Ovary (tissue), 9 donors: ENCODE data around the gene BEX3. TPM values are rescaled to one million over a fixed set of nuclear protein-coding genes. Genes with fewer than 3 reads are reported as not detected.

Experiments
- DNase-seq, 5 donors: peaks; one replicate each; pipeline ENCODE4 v3.0.0-alpha.2; 2019 to 2020
- H3K27ac ChIP-seq, 2 donors: fragments of 200-600 bp; one replicate each; pipeline versions ENCODE4 v1.5.1 to v1.8.0; 2019 to 2022
- H3K27me3 ChIP-seq: fragments of 200-600 bp; one replicate; pipeline ENCODE4 v1.8.0; 2022
- H3K36me3 ChIP-seq: fragments of 200-600 bp; sonication (generic); one replicate; pipeline ENCODE4 v1.5.1; 2019
- H3K4me1 ChIP-seq: one replicate; pipeline ENCODE4 v1.8.1; 2013; ENCODE audit warnings: mild to moderate bottlenecking, moderate library complexity; ENCODE audit not compliant: insufficient read depth
- H3K4me3 ChIP-seq: fragments of 200-600 bp; sonication (generic); one replicate; pipeline ENCODE4 v1.5.1; 2017
- H3K9me3 ChIP-seq, 2 donors: fragments of 200-600 bp in 1 of 2; sonication (generic) in 1 of 2; one replicate each; pipeline versions ENCODE4 v1.5.1 to v1.8.1; 2013 to 2019; ENCODE audit warnings: mild to moderate bottlenecking in 1 of 2, moderate library complexity in 1 of 2
- EP300 ChIP-seq: sonication (generic); formaldehyde crosslinking; IDR thresholded peaks from one replicate; pipeline ENCODE4 v1.6.1; 2017; ENCODE audit warnings: antibody characterized with exemption
- POLR2A ChIP-seq: fragments of 450-650 bp; IDR thresholded peaks from one replicate; pipeline ENCODE4 v1.6.1; 2017; ENCODE audit warnings: antibody characterized with exemption, mild to moderate bottlenecking, moderate library complexity
- WGBS, 3 donors: extraction: QIAGEN DNeasy Blood & Tissue Kit in 1 of 3; methylation state at CpG; one replicate each; pipeline versions ENCODE4 v1.1.5 to v1.1.7; 2013 to 2017; 5-methylcytosine and 5-hydroxymethylcytosine counted together
- intact Hi-C, 4 donors: fragments of 100-400 bp; cut with DNase I; formaldehyde crosslinking; loops; one replicate each; pipeline versions ENCODE4 v1.11.0 to v1.15.1; 2022 to 2023
- polyA plus RNA-seq, 2 donors: library from polyadenylated mRNA; stranded (reverse); fragments of 200-250 nt in 1 of 2; fragments of 350-450 nt in 1 of 2; fragmentation: Illumina TruSeq in 1 of 2; extraction: RNeasy Lipid Tissue Mini Kit (QIAGEN cat#74804) in 1 of 2; gene quantifications; one replicate each; pipeline ENCODE4 v1.2.3, GENCODE V29; 2013 to 2014
- total RNA-seq, 7 donors: library from RNA; depleted of rRNA in 2 of 7; stranded (reverse); fragments of >200 nt in 2 of 7; fragmentation: NEBNext Ultra II Directional in 3 of 7; extraction: Animal tissue kit (Norgen Biotek cat#: 25700) in 3 of 7; gene quantifications; one replicate each; pipeline versions ENCODE4 v1.1.0 to v1.2.4, GENCODE V29; 2016 to 2023
- TF ChIP-seq, protein P1 (sequence below), 3 donors: fragments of 450-650 bp in 2 of 3; fragments of 200-600 bp in 1 of 3; IDR thresholded peaks; one replicate each; pipeline versions ENCODE4 v1.5.1 to v1.8.0; 2016 to 2022; ENCODE audit warnings: antibody characterized with exemption in 3 of 3, mild to moderate bottlenecking in 1 of 3
- donor health status: DM: no; HTN: no; CAD: no; lungs with moderate emphysema.
- donor health status: DM: no; HTN: no; CAD: no.
- donor health status: Bipolar disorder and iron deficiency.
- donor health status: DM: yes; HTN: yes; CAD: no.
- donor health status: DM: no; HTN: no; CAD: no.
- donor health status: DM: yes; HTN: yes; CAD: no.

The BEX3 gene
- total and polyA plus RNA-seq, 9 donors = 204 to 426 (median 356) TPM

DNA sequence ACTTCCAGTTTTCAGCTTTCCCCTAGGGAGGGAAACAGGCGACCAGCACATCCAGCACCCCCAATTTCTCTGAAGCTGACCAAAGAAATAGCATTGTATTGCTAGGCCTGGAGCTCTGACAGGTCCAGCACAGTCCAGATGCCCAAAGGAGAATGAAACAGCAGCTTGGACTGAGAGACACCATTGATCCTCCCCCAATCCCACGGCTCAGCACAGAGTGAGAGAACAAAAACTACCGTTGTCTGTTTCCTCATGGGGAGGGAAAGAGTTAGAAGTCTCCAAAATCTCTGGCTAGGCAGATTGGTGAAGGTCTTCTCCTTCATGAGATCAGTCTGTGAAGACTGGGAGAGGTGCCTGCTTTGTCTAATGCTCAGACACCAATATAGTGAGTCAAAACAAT, 37.7 kb upstream of the BEX3 start:
- no peak for DNase-seq
- Histone ChIP-seq H3K4me3 (no peak overlapping the region), H3K36me3 (no peaks in the 10 kb centered on the region), H3K4me1 (no peaks in the 10 kb centered on the region), H3K9me3 (no peaks in the 10 kb centered on the region), H3K27me3 (no peaks in the 10 kb centered on the region), H3K27ac (no peak overlapping the region)
- 33 to 57% (median 49%) methylated on average over 3 of the region's 3 CpGs for WGBS, 3 donors
- intact Hi-C loops = loop anchor here in 1 of 4 donors (10.0 kb wide), 1 partner anchor 126 kb away; no protein-coding TSS in a partner anchor
- TF ChIP-seq POLR2A (no peak), EP300 (no peak)
- TF ChIP-seq, protein P1, sequence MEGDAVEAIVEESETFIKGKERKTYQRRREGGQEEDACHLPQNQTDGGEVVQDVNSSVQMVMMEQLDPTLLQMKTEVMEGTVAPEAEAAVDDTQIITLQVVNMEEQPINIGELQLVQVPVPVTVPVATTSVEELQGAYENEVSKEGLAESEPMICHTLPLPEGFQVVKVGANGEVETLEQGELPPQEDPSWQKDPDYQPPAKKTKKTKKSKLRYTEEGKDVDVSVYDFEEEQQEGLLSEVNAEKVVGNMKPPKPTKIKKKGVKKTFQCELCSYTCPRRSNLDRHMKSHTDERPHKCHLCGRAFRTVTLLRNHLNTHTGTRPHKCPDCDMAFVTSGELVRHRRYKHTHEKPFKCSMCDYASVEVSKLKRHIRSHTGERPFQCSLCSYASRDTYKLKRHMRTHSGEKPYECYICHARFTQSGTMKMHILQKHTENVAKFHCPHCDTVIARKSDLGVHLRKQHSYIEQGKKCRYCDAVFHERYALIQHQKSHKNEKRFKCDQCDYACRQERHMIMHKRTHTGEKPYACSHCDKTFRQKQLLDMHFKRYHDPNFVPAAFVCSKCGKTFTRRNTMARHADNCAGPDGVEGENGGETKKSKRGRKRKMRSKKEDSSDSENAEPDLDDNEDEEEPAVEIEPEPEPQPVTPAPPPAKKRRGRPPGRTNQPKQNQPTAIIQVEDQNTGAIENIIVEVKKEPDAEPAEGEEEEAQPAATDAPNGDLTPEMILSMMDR (IDR thresholded peaks at IDR 0.05) = no peak

DNA sequence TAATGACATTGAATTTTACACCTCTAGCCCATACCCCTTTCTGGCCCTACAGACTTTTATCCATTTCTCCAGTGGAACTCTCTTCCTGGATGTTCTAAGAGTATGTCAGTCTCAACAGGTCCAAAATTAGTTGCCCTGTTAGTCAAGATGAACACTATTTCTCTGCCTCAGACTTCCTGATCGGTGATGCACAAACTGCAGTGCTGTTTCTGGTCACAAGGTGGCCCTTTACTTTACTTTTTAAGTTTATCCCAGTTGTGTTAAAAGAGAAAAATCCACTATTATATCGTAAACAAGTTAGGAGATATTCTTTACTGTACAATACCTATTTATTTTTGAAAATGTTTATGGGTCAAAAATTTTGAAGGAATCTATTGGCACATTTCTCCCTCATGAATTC, 33.2 kb upstream of the BEX3 start:
- intact Hi-C loops = loop anchor here in 2 of 4 donors (5.0 kb wide), 2 partner anchors 119 to 124 kb away; no protein-coding TSS in a partner anchor
- peak in 4 of 5 donors; percentile 41 to 77 (median 58) for DNase-seq
- no peak overlapping the region for H3K4me3 ChIP-seq
- no peaks in the 10 kb centered on the region for H3K9me3 ChIP-seq
- H3K27me3 ChIP-seq = no peaks in the 10 kb centered on the region
- WGBS, 3 donors = 20 to 22% (median 20%) methylated on average over 2 of the region's 2 CpGs
- no peaks in the 10 kb centered on the region for H3K4me1 ChIP-seq
- no peak overlapping the region for H3K27ac ChIP-seq
- TF ChIP-seq EP300 = no peak
- TF ChIP-seq, protein P1 (IDR thresholded peaks at IDR 0.05) = peak; percentile 15 to 72 (median 62)
- no peaks in the 10 kb centered on the region for H3K36me3 ChIP-seq

DNA sequence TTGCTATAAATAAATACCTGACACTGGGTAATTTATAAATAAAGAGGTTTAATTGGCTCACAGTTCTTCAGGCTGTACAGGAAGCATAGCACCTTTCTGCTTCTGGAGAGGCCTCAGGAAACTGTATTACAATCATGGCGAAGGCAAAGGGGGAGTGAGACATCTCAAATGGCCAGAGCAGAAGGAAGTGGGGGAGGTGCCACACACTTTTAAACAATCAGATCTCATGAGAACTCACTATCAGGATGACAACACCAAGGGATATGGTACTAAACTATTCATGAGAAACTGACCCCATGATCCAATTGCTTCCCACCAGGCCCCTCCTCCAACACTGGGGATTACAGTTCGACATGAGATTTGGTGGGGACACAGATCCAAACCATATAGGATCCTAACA, 31.7 kb upstream of the BEX3 start:
- Histone ChIP-seq H3K4me1 (no peaks in the 10 kb centered on the region), H3K27ac (no peak overlapping the region), H3K27me3 (no peaks in the 10 kb centered on the region), H3K4me3 (no peak overlapping the region), H3K36me3 (no peaks in the 10 kb centered on the region), H3K9me3 (no peaks in the 10 kb centered on the region)
- intact Hi-C loops = loop anchor here in 2 of 4 donors (5.0 kb wide), 2 partner anchors 118 to 123 kb away; no protein-coding TSS in a partner anchor
- 51 to 66% (median 61%) methylated on average over 2 of the region's 2 CpGs for WGBS, 3 donors
- TF ChIP-seq, protein P1 (IDR thresholded peaks at IDR 0.05) = no peak
- TF ChIP-seq POLR2A (no peak), EP300 (no peak)
- no peak for DNase-seq

DNA sequence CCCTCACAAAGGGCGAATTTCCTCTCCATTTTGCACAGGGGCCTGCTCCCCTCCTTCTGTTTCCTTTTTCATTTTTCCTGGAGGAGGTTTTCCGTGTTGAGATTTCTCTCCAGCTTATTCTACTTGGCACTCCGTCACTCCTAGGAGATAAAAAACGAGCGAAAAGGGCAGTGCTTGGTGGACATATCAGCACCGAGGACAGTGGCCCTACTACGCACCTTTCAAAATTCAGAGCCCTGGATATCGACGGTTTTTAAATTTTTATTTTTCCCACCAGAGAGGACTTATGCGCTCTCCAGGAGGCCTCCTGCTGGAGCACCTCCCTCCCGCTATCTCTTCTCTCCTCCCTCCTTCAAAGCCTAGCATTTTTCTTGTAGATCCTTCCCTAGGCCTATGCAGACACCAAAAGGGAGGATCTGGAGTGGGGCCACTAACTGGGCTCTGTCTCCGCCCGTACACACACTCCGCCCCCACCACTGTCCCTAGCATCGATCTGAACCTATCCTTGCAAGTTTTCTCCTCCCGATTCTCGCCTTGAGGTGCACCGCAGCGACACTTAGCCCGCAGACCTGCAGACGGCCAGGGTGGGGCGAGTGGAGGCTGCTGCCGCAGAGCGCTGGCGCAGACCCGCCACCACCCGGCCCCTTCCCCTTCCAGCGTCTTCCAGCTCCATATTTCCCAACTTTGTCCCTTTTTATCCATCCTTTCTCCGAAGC, 28.5 kb upstream of the BEX3 start:
- H3K36me3 ChIP-seq = no peaks in the 10 kb centered on the region
- H3K27me3 ChIP-seq = no peaks in the 10 kb centered on the region
- 54 to 62% (median 54%) methylated on average over 29 of the region's 29 CpGs for WGBS, 3 donors
- H3K4me1 ChIP-seq = no peaks in the 10 kb centered on the region
- no peaks in the 10 kb centered on the region for H3K9me3 ChIP-seq
- TF ChIP-seq POLR2A (no peak), EP300 (no peak)
- TF ChIP-seq, protein P1 (IDR thresholded peaks at IDR 0.05) = no peak
- no peak for DNase-seq
- H3K4me3 ChIP-seq = no peak overlapping the region
- intact Hi-C loops = no loop called here
- no peak overlapping the region for H3K27ac ChIP-seq
